ENCODE measurements around the gene ISL1. TPM values are rescaled to one million over a fixed set of nuclear protein-coding genes. Genes with fewer than 3 reads are reported as not detected.

Gene ISL1
- 0.18 and 2.6 TPM in 2 replicates for total RNA-seq (ENCODE audit: low replicate concordance)

GRCh38 chr5:51383131-51384121 is at the start of gene ISL1:
Gene ISL1, plus strand, starts transcription at chr5:51383448. Its CDS starts 224 bp downstream, at chr5:51383672.
- peak; percentile 86 for DNase-seq (ENCODE audit: low read depth)
- TF ChIP-seq CTCF (IDR thresholded peaks at IDR 0.05; ENCODE audit: insufficient read depth, low read length): no peak
- peak within 1 kb of the TSS; percentile 74 for H3K4me3 ChIP-seq (ENCODE audit: low read depth, low read length)

GRCh38 chr5:51336878-51337277 is 46.4 kb upstream of the ISL1 start:
- no peak for DNase-seq (ENCODE audit: low read depth)
- H3K4me3 ChIP-seq (ENCODE audit: low read depth, low read length): no peak overlapping the region
- TF ChIP-seq CTCF (IDR thresholded peaks at IDR 0.05; ENCODE audit: insufficient read depth, low read length): no peak

GRCh38 chr5:51345106-51345505 is 38.1 kb upstream of the ISL1 start:
- TF ChIP-seq CTCF (IDR thresholded peaks at IDR 0.05; ENCODE audit: insufficient read depth, low read length): no peak
- peak; percentile 77 for DNase-seq (ENCODE audit: low read depth)
- H3K4me3 ChIP-seq (ENCODE audit: low read depth, low read length): no peak overlapping the region

- no peak overlapping the region for H3K4me3 ChIP-seq (ENCODE audit: low read depth, low read length)
- DNase-seq (ENCODE audit: low read depth): no peak
- TF ChIP-seq CTCF (IDR thresholded peaks at IDR 0.05; ENCODE audit: insufficient read depth, low read length): no peak
Measured at GRCh38 chr5:51347157-51347556, 36.1 kb upstream of the ISL1 start.

GRCh38 chr5:51347704-51348103 is 35.5 kb upstream of the ISL1 start:
- peak; percentile 4 for DNase-seq (ENCODE audit: low read depth)
- no peak overlapping the region for H3K4me3 ChIP-seq (ENCODE audit: low read depth, low read length)
- peak; percentile 3 for TF ChIP-seq CTCF (IDR thresholded peaks at IDR 0.05; ENCODE audit: insufficient read depth, low read length)

- TF ChIP-seq CTCF (IDR thresholded peaks at IDR 0.05; ENCODE audit: insufficient read depth, low read length): no peak
- no peak for DNase-seq (ENCODE audit: low read depth)
- H3K4me3 ChIP-seq (ENCODE audit: low read depth, low read length): no peak overlapping the region
Measured at GRCh38 chr5:51371052-51371451, 12.2 kb upstream of the ISL1 start.
